HG02798 (cell line): ENCODE data around the gene CRYBG3.
A peak's percentile ranks its signal among the peaks of the same experiment; 100 is the strongest.

Experiments
- ATAC-seq: cut with Tn5 transposase; IDR thresholded peaks from one replicate; pipeline ENCODE4 v1.9.1; 2021; ENCODE audit warnings: mild to moderate bottlenecking; ENCODE audit not compliant: unreplicated experiment, poor library complexity

CRYBG3 gene

DNA sequence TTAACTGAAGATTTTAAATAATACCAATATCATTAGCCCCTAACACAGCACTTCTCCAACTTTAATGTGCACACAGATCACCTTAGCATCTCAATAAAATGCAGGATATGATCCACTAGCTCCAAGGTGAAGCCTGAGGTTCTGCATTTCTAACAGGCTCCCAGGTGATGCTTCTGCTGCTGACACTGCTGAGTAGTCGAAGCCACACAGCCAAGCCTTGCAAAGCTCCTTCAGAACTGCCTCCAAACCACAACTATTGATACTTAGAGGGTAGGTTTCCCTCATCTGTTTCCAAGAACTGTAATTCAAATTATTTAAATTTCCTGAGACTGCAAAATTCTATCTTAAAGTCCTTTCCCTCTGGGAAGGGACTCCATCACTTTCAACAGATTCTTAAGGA is 146.6 kb downstream of the CRYBG3 start:
- ATAC-seq: no peak

DNA sequence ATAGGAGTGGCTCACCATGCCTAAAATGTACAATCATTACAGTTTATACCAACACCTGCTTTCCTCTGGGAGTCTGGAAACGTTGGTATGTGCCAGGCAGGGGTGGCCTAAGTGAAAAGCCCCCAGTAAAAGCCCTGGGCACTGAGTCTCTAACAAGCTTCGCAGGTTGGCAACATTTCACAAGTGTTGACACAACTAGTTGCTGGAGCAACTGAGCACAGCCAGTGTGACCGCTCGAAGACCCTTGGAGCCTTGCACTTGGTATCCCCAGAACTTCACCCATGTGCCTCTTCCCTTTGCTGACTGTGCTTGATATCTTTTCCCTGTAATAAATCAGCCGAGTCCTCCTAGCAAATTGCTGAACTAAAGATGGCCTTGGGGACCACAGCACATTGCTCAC is 147.7 kb downstream of the CRYBG3 start:
- no peak for ATAC-seq

DNA sequence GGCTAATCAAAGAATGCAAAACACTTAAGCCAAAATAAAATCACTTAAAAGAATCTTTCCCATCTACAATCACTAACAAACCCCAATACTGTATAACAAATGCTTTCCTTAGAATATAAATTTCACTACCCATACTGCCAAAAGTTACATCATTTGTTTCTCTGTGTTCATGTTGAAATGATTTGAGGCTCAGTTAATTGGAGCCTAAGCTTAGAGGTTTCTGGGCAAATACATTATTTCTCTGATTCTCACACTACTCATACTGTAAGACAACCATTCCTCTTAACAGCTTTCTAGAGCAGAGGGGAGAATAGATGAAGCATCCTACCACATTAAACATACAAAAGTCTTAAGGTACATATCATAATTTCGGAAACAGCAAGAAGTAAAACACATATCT is 148.3 kb downstream of the CRYBG3 start:
- no peak for ATAC-seq

DNA sequence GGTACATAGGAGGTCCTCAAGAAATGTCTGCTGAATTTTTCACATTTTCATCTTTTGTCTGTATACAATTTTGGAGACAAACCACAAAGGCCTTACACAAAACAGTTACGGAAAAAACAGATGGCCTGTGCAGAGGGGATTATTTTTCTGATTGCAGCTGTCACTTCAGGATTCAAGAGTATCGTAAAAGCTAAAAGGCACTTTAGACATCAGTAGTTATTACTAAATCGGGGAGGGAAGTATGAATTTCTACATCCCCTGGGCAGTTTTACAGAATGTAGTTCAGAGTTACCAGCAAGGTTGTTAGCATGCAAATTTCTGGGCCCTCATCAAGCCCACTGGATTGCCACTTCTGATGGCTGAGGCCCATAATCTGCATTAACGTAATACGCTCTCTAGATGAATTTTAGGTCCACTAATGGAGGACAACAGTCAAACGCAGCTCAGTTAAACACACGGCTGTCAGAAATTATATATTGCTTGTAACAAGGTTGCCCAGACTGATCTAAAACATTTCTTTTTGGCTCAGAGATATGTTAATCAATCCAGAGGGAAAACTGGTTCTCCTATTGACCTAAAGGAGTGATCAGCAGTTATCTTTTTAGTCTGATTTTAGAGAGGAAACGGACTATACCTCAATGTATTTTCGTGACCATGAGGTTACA is 149.3 kb downstream of the CRYBG3 start:
- no peak for ATAC-seq

DNA sequence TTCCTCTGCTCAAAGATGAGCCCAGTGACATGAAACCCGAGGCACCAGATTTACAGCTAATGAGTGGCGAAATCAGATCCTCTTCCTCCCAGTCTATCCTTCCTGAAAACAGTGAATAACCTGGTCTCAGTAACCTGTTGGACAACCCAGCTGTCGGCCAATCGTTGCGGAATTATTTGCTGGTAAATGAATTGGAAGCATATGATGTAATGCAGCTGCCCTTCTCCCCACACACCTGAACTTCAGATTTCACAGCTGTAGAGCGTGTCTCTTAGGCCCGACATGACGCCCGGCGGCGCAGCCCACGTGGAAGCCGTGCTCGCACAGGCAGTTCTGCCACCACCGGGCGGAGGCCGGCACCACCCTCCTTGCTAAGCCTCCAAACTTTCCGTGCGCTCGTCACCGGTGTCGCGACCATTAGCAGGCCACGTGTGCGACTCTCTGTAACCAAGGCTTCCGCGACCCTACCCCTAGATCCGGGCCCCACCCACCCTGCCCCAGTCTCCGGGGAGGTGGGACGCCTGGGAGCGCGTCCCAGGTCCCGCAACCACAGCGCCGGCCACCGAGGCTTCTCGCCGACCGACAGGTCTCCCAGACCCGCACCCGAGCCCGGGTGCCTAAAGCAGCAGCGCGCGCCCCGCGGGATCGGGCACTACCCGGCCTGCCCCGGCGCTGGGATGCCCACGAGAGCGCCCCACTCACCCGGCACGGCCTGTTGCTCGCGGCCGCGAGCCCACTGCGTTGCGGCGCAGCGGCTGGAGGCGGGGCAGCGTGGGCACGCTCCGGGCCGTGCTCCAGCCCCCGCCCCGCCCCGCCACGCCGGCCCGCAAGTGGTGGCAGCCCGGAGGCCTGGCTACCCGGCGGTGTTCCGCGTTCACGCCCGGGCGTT is 150.1 kb downstream of the CRYBG3 start, which contains the start of gene RIOX2:
Gene RIOX2 (minus strand): TSS at position 753 of the 889 bp plus-strand sequence. CDS start 4,838 bp downstream, outside the sequence.
- peak; percentile 90 for ATAC-seq

DNA sequence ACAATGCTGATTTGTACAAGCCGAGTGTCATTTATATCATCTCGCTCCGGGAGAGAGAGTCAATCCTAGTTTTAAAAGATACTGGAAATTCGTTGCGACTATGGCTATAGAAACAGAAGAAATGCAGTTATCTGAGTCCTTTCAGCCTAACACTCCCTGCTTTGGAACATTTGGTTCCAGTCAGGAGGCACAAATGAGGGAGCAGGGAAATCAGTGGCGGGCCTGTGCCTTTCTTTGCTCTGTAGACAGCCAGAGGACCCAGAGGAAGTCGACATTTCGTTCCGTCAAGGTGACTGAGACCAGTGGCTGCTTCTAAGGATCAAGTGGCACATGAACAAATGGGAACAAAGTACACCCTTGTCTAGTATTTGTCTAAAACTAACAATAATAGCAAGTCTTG is 151.2 kb downstream of the CRYBG3 start:
- ATAC-seq: no peak

- ATAC-seq: no peak
Observed at GRCh38 chr3:97974996-97975395, 153.2 kb downstream of the CRYBG3 start.

DNA sequence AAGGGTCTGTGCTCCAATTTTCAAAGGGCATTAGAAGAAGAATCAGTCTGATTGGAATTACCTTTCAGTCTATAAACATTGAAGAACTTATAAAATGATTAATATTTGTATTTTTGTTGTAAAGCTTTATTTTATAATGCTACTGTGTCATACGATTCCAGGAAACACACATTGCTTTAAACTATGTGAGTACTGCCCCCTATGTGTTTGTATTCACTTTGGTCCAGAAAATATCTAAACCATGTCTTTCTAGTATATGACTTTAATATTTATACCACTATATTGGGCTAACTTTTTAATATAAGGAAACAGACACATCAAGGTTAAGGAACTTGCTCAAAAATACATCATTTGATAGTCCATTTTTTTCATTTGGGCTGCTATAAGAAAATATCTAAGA is 153.7 kb downstream of the CRYBG3 start:
- no peak for ATAC-seq

- ATAC-seq: no peak
Observed at GRCh38 chr3:97979610-97980009, 157.8 kb downstream of the CRYBG3 start.

- ATAC-seq: no peak
Observed at GRCh38 chr3:97981886-97982285, 160.1 kb downstream of the CRYBG3 start.

DNA sequence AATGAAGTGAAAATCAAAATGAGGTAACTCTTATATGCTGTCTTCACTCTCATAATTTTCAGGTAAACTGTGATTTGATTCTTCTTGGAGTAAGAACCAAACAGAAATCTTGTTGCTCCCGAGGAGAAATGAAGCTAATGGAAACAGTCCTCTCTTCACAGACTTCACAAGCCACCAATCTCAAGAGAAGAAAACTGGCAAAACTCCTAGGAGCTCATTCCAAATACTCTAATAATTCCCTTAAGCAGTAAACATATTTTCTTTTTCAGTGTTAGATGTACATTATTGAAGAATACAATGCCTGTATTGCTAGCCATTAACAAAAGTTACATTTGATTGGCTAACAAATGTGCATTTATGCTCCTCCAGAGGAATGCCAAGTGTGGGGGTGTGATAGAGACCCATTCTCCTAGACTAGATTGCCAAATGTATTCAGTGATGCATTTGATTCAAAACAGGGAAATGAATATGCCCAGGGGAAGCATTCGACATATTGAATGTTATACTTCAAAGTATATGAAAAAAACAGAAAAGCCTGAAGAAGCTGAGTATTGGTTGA is 162.2 kb downstream of the CRYBG3 start:
- no peak for ATAC-seq

- no peak for ATAC-seq
Observed at GRCh38 chr3:97987306-97987705, 165.5 kb downstream of the CRYBG3 start.

- no peak for ATAC-seq
Observed at GRCh38 chr3:97988784-97989568, 167.2 kb downstream of the CRYBG3 start.

- no peak for ATAC-seq
Observed at GRCh38 chr3:97990624-97991292, 168.9 kb downstream of the CRYBG3 start.

- no peak for ATAC-seq
Observed at GRCh38 chr3:97991293-97991682, 169.5 kb downstream of the CRYBG3 start.

DNA sequence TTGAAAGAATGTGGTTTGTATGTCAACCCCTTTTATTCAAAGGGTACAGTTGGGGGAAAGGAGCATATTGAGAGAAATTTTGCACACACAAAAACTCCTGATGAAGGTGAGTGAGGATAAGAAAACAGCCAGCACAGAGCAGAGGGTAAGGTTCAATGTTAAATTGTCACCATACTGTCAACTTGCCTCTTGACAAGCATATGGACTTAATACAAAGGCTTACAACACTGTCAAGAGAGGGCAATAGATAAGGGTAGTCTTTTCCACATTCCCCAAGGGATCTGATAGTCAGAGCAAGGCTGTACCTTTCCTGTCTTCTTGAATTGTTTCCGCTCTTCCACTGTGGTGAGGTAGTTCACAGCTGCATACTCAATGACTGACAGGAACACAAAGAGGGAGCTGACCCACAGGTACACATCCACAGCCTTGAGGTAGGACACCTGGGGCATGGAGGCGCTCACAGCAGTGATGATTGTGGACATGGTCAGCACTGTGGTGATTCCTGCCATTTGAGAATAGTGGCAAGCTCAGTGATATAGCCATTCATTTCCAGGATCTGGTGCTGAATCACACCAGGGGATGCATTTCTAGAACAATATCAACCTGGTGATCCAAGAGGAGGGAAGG is 170.8 kb downstream of the CRYBG3 start:
- no peak for ATAC-seq

DNA sequence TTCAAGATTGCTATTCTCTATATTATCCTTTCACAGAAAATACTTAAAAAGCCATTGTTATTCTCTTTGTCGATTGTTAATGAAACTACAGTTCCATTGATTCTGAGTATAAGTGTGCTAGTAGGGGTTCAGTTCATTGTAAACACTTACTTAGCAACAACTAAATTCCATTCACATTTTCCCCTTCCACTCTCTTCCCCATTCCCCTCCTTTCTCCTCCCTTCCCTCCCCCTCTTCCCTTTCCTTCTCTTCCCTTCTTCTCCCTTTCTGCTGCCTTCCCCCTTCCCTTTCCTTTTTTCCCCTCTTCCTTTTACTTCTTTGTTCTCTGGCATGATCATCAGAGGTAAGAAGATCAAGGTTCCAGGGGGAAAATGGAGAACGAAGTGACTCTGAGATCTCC is 171.7 kb downstream of the CRYBG3 start:
- no peak for ATAC-seq

DNA sequence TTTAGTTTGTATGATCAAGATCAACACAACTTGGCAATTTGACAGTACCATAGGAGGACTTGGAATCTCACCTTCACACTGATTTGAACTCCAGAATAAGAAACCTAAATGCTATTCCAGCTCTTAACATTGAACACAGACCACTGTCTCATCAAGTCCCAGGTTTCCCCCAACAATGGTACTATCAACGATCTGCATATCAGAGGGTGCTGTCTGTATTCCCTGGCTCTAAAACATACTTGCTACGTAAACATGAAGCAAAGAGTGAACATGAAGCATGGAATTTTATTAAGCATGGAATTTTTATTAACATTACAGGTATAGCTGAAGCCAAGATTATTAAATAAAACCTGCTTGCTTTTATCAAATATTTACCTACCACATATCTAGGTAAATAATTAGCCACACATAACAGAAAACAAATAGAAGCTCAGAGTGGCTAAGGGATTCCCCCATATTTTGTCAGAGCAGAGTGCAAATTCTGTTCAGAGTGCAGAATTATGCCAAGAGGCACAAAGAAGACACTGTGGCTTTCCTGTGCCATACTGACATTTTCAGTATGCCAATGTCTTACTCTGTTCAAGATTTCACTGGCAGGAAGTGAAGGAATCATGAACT is 172.6 kb downstream of the CRYBG3 start:
- ATAC-seq: no peak
